HL-60/S4 treated with phorbol 12-myristate 13-acetate at 8.2 ng/mL for 4 days and 3 days (cell line): ENCODE measurements around the gene CCNG2.

Source experiments
- in situ Hi-C: fragments of 300-500 bp; cut with MboI; formaldehyde crosslinking; loops from 2 replicates; pipeline ENCODE4 v1.15.0; 2022; ENCODE audit warnings: low sequenced_read_pairs

CCNG2 gene

DNA sequence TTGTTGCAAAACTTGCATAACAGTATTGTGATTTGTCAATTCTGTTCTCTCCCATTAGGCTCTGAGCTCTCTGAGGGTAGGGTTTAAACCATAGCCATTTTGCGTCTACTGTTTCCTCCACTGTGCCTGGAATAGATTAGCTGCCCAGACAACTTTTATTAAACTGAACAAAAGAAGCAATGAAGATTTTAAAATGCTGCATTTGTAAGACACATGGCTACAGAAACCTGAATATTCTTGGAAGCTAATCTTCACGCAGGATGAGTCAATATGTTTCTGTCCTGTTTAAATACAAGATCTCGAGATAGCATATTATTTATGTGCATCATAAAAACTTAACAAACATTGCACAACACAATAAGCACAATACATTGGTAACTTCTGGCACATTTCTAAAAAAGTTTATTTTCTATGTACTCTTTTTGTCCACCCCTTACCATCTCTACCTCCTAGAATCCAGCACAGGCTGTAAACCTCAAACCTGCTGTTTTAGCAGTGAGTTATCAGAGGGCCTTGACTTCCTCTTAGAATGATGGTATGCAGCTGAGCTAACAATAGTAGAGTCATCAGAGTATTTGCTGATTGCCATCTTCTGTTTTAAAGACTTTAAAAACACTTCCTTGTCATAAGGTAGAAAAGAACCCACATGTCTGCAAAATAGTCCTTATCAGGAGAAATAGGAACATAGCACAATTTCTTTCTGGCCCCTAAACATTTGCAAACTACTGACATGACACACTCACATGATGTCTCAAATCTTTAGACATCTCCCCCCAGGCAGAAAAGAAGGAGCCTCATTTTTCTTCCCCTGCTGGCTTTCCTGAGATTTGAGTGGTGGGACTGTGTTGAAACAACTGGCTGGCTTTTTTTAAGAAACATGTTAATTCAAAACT, 10.6 kb upstream of the CCNG2 start:
- in situ Hi-C loops = no loop called here

DNA sequence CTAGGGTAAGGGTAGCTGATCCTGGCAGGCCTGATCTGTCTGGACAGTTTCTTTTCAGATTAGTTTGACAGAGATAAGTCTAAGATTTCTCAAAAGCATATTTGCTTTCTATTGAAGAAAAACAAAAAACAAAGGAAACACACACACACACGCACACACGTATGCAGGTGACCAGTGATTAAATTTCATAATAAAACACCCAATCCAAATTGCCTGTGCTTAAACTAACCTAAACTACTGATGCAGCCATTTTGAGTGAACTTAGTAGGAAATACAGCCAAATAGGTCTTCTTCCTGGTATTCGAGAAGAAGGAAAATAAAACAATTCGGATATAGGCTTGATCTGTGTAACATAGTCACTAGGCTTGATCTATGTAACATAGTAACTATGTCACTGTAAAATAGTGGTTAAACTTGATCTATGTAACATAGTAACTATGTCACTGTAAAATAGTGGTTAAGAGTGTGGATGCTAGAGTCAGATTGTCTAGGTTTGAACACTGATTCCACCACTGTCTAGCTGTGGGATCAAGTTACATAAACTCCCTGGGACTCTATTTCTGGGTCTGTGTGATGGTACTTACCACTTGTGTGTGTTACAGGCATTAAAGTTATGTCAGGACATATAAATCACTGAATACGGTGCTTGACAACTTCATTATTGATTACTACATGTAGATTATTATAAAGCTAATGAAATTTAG, 9.8 kb upstream of the CCNG2 start:
- in situ Hi-C loops = no loop called here

- in situ Hi-C loops = no loop called here
Observed at GRCh38 chr4:77148078-77148477, 8.9 kb upstream of the CCNG2 start.

- in situ Hi-C loops = no loop called here
Observed at GRCh38 chr4:77149789-77150188, 7.2 kb upstream of the CCNG2 start.

GRCh38 chr4:77151241-77151640, 5.8 kb upstream of the CCNG2 start:
- in situ Hi-C loops = no loop called here

DNA sequence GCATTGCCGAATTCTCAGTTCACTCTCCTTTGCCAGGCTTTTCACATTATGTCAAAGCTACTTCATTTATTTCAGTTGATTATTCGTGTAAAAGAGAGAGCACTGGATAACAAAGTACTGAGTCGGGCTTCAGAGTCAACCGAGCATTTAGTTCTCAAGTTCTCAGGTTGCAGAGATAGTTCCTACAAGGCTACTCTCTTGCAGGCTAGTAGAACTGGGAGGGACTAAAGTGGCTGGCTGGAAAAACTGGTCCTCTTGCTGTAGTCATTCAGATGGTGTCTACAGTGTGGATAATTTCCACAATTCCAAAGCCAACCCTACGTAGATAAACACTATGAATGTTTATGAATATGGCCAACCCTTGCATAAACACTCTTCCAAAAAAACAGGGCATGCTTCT, 4.6 kb upstream of the CCNG2 start:
- in situ Hi-C loops = no loop called here

GRCh38 chr4:77153006-77153405, 4.0 kb upstream of the CCNG2 start:
- in situ Hi-C loops = no loop called here

DNA sequence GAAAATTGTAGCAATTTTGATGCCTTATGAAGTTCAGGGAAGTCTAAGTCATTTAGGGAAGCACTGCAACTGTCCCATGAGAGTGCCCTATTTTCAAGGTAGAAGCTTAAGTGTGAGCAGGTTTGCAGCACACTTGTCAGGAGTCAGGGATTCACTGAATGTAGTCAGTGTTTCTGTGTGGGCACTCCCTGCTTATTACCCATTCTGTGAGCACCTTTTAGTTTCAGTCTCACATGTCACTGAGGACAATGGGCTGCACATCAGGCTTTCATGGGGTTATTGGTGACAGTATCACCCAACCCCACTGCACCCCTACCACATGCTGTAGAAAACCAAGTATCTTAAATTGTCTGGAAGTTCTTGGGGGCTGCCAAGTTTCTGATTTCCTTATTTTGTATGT, 2.9 kb upstream of the CCNG2 start:
- in situ Hi-C loops = no loop called here

DNA sequence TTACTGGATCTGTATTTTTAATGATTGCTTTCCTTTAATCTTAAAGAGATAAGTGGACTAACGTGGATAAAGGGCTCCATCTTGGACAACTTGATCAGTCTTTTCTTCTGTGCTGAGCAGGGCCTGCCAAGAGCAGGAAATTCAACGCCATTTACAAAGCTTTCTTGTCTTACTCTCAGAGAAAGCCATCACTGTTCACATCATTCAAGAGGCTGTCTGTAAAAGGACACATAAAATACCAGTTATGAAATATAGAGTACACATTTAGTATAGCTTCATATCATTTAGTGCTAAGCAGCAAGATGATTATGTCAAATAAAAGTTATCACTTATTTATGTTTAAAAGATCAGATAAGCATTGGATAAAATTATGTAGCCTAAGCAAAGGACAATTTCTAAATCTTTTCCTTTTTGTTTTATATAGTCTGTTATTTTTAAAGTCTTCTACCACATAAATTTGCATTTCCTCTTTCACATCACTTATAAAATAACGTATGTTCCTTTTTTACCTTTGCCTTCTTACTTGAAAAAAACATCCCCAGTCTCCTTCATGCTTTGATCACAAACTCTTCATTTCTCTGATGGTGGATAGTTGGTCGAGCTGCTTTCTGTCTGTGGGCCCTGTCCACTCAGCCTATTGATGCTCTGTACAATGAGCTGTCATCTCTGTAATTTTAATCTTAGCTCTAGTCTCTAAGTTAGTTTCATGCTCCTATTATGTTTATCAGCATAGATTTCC, 2.1 kb upstream of the CCNG2 start:
- in situ Hi-C loops = no loop called here

DNA sequence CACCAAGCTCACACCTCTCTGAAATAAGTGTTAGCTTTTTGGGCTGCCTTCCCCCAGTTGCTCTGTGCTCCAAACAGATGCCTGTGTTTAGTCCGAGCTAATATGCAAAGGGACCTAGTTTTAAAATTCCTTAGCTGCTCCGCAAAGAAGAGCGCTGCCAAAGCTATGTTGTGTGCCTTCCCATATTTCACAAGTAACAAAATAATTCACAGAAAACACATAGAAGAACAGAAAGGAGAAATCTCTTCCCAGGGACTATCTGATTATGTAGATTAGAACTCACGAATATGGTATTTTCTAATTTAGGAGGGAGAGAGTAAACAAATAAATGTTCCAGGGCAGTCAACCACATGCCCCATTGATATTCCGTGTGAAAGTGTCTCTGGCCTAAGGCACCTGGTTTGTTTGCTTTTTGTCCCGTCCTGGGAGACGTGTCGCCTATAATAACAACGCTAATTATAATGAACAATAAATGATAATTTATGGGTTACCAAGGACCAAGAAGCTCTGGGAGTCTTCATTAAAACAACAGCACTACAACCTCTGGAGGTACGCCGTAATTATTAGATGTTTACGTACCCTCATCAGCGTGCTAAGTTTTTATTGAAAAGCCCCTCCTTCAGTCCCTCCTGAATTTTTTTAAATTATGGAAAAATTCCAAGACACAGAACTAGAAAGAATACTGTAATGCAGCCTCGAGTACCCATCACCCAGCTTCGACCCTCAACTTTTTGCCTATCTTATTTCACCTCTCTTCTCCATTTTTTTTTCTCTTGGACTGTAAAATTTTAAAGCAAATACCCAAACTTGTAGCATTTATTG, 1.2 kb upstream of the CCNG2 start:
- in situ Hi-C loops = no loop called here

DNA sequence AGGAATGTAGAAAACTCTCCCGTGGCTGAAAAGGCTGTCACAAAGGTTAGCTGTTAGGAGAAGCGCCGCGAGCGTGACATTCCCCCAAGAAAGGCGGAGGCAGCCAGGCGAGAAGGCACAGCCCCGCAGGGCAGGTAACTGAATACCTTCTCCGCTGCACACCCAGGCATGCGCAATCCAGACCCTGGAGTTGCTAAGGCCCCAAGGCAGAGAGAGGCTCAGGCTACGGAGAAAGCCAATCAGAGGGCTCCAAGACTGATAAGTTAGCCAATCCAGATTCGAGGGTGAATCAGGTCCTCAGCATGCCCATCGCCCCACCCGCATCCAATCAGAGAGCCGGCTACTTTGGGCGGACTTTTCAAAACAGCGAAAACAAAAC, 485 bp upstream of the CCNG2 start:
- in situ Hi-C loops = no loop called here

DNA sequence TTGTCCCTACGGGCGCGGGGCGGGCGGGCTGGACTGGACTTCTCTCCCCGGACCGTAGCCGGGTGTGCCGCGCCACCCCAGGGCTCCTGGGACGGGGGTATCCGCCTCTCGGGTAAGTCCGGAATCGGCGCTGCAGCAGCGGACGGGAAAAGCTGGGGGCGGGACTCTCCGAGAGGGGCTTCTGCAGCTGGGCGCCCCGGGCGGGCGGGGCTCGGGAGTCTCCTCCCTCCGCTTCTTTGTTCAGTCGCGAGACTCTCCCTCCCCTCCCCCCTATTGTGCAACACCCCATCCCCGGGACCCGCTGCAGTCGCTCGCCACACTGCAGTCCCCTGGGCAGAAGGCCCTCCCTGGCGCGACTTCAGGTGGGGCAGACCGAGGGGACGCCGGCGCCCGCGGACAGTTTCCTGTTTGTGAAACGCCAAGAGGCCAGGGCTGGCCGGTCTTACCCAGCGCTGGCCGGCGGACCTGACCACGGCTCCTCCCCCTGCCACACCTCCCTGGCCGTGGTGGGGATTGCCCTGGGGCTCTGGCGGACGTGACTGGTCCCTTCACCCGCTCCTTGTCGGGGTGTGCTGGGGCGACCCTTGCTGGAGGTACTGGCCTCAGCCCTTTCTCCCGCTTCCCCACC, 966 bp downstream of the CCNG2 start:
- in situ Hi-C loops = no loop called here

DNA sequence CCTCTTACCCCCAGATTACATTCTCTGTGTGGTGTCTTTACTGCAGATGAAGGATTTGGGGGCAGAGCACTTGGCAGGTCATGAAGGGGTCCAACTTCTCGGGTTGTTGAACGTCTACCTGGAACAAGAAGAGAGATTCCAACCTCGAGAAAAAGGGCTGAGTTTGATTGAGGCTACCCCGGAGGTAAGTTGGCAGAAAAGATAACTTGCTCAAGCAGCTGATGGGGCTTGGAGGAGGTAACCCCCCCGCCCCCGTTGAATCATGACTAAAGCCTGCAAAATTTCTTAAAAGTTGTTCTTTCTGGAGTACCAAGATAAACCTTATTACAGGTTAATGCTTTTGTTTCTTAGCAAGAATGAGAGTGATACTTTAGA, 1.5 kb downstream of the CCNG2 start:
- in situ Hi-C loops = no loop called here

GRCh38 chr4:77159806-77160205, 2.8 kb downstream of the CCNG2 start:
- in situ Hi-C loops = no loop called here

DNA sequence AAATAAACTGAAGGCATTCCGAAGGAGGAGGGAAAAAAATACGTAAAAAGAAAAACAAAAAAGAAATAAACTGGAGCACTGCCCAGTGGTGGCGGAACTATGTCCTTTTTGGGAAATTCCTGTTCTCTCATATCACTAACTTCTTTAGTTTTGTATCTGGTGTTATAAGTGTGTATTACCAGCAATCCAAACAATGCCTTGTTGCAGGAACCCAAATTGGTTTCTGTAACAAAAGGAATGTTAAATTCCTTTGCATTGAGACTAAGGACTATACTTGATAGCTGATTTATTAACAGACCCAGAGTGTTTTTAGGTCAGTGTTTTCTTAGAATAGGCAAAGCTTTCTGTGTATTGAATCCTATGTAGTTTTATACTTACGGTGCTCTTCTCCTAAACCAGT, 6.6 kb downstream of the CCNG2 start:
- in situ Hi-C loops = no loop called here

- in situ Hi-C loops = no loop called here
Observed at GRCh38 chr4:77167173-77167572, 10.2 kb downstream of the CCNG2 start.

DNA sequence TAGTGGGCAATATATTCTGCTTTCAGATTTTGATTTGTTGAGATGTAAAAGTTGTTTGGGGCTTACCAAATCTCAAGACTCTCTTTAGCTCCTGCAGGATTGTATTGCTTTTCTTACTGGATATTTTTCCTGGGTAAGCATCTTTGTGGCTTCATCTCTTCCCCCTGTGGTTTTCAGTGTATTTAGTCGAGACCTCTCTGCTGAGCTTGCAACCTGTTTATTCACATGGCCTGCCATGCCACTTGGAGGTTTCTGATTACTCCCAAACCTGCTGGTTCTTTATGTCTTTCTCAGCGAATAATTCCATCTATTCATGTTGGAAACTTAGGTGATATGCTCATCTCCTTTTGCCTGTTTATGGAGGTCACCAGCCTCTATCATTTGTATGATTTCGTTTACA, 10.9 kb downstream of the CCNG2 start:
- in situ Hi-C loops = no loop called here

GRCh38 chr4:77169481-77169880, 12.5 kb downstream of the CCNG2 start:
- in situ Hi-C loops = no loop called here

DNA sequence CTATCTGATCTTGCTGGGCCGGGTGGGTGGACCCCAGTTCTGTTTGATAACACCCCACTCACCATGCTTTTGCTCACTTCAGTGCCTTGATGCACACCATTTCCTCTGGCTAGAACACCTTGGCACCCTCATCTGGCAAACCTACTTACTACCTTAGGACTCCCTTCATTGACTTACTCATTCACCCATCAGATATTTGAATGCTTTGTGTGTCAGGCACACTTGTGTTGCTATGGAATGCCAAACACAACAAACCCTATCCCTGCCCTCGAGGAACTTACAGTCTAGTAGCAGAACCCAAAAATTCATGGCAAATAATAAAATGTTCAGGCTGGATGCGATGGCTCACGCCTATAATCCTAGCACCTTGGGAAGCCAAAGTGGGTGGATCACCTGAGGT, 13.9 kb downstream of the CCNG2 start:
- in situ Hi-C loops = no loop called here

DNA sequence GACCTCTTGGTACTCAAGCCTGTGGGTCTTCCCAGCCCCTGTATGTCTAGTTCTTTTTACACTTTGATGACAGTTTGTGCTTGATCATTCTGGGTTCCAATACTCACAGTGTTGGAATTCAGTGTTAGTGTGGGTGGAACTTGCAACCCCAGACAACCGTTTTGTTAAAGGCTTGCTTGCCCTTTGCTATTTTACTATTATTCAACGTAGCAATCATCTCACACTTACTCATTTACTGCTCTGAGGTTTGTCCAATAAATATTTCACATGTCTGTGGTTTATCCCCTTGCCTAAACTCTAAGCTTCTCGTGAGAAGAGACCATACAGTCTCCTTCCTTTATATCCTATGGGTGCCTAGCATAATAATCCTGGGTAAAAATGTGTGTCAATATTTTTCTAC, 15.3 kb downstream of the CCNG2 start:
- in situ Hi-C loops = no loop called here

DNA sequence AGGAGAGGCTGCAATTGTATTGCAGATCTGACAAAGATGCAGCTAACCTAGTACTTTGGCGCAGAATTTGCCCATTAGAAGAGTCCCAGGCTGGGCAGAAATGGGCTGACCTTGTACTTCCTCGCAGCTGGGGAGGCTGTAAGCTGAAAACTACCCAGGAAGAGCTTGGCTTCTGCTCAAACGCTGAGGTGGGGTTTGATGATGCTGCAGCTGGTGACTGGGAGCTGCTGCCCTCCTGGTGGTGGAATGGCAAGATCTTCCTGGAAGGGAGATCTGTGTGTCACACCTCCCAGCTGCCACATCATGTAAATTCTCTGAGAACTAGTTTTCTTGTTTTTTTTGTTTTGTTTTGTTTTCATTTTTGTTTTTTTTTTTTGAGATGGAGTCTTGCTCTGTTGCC, 17.4 kb downstream of the CCNG2 start:
- in situ Hi-C loops = no loop called here
